CD14-positive monocyte (primary cell): ENCODE data around the gene COL4A4. TPM values are rescaled to one million over a fixed set of nuclear protein-coding genes. Genes with fewer than 3 reads are reported as not detected.

Experiments used
- DNase-seq, 3 donors: peaks; one replicate each; pipeline ENCODE4 v3.0.0-alpha.2; 2011 to 2022
- H2AFZ ChIP-seq: 2 replicates; pipeline ENCODE4 v1.6.0; 2012; ENCODE audit warnings: mild to moderate bottlenecking, low read depth, low read length, inconsistent platforms; ENCODE audit not compliant: insufficient read depth, poor library complexity, severe bottlenecking
- H3K27ac ChIP-seq, 2 donors: 1 replicate in 1 of 2; 2 replicates in 1 of 2; pipeline ENCODE4 v1.5.1; 2012 to 2013; ENCODE audit warnings: low read length in 2 of 2, control low read depth in 1 of 2, inconsistent platforms in 1 of 2, low read depth in 1 of 2, mild to moderate bottlenecking in 1 of 2
- H3K27me3 ChIP-seq, 2 donors: one replicate each; pipeline versions ENCODE4 v1.6.0 to v1.6.1; 2011 to 2013; ENCODE audit warnings: low read length in 2 of 2; ENCODE audit not compliant: control insufficient read depth in 2 of 2, insufficient read depth in 2 of 2
- H3K36me3 ChIP-seq, 2 donors: replicated peaks in 1 of 2; 1 replicate in 1 of 2; 2 replicates in 1 of 2; pipeline versions ENCODE4 v1.5.1 to v1.6.1; 2012 to 2013; ENCODE audit warnings: low read length in 2 of 2, control low read depth in 1 of 2, inconsistent platforms in 1 of 2, mild to moderate bottlenecking in 1 of 2; ENCODE audit not compliant: insufficient read depth in 2 of 2, control insufficient read depth in 1 of 2
- H3K4me1 ChIP-seq, 2 donors: 1 replicate in 1 of 2; 2 replicates in 1 of 2; pipeline versions ENCODE4 v1.5.1 to v1.6.1; 2012 to 2013; ENCODE audit warnings: low read length in 2 of 2, control low read depth in 1 of 2, inconsistent platforms in 1 of 2, mild to moderate bottlenecking in 1 of 2, moderate library complexity in 1 of 2; ENCODE audit not compliant: insufficient read depth in 2 of 2, control insufficient read depth in 1 of 2
- H3K4me2 ChIP-seq: replicated peaks from 2 replicates; pipeline ENCODE3; 2012; ENCODE audit warnings: low read length, moderate library complexity, mild to moderate bottlenecking; ENCODE audit not compliant: poor library complexity, severe bottlenecking; ENCODE audit errors: extremely low read depth
- H3K4me3 ChIP-seq, 3 experiments: fragments of 200-600 bp in 1 of 3; sonication (generic) in 1 of 3; replicated peaks in 1 of 3; 1 replicate in 2 of 3; 2 replicates in 1 of 3; pipeline ENCODE4 v1.5.1; 2011 to 2013; ENCODE audit warnings: low read length in 3 of 3, mild to moderate bottlenecking in 3 of 3, control low read depth in 2 of 3, low read depth in 2 of 3, inconsistent platforms in 1 of 3, moderate library complexity in 1 of 3
- H3K79me2 ChIP-seq: 2 replicates; pipeline ENCODE4 v1.6.0; 2012; ENCODE audit warnings: mild to moderate bottlenecking, control low read depth, inconsistent platforms, low read length, moderate library complexity; ENCODE audit not compliant: insufficient read depth
- H3K9ac ChIP-seq: 2 replicates; pipeline ENCODE4 v1.6.0; 2017; ENCODE audit warnings: low read length, mild to moderate bottlenecking; ENCODE audit not compliant: insufficient read depth, poor library complexity, severe bottlenecking
- H3K9me3 ChIP-seq, 2 donors: replicated peaks in 1 of 2; 1 replicate in 1 of 2; 2 replicates in 1 of 2; pipeline versions ENCODE4 v1.5.1 to v1.6.1; 2012 to 2013; ENCODE audit warnings: low read length in 2 of 2, control low read depth in 1 of 2; ENCODE audit not compliant: control insufficient read depth in 1 of 2, insufficient read depth in 1 of 2
- H4K20me1 ChIP-seq: 2 replicates; pipeline ENCODE4 v1.6.0; 2012; ENCODE audit warnings: mild to moderate bottlenecking, low read length, control low read depth, moderate library complexity; ENCODE audit not compliant: insufficient read depth
- H3K27ac Mint-ChIP-seq, 7 donors: one replicate each; pipeline ENCODE4 v1.8.0; 2020; ENCODE audit warnings: mild to moderate bottlenecking in 7 of 7, mixed read lengths in 7 of 7, moderate library complexity in 6 of 7, inconsistent platforms in 2 of 7
- H3K27me3 Mint-ChIP-seq, 3 donors: one replicate each; pipeline ENCODE4 v1.8.0; 2021 to 2022; ENCODE audit warnings: low read depth in 3 of 3, mild to moderate bottlenecking in 3 of 3, mixed read lengths in 3 of 3, moderate library complexity in 3 of 3, inconsistent platforms in 1 of 3
- H3K36me3 Mint-ChIP-seq, 2 donors: one replicate each; pipeline ENCODE4 v1.8.0; 2020; ENCODE audit warnings: mixed read lengths in 2 of 2, inconsistent platforms in 1 of 2, mild to moderate bottlenecking in 1 of 2
- H3K4me1 Mint-ChIP-seq: one replicate; pipeline ENCODE4 v1.8.0; 2020; ENCODE audit warnings: mild to moderate bottlenecking, mixed read lengths
- H3K4me3 Mint-ChIP-seq, 2 donors: one replicate each; pipeline ENCODE4 v1.8.0; 2020; ENCODE audit warnings: mild to moderate bottlenecking in 2 of 2, mixed read lengths in 2 of 2, moderate library complexity in 1 of 2
- H3K9me3 Mint-ChIP-seq, 7 donors: one replicate each; pipeline ENCODE4 v1.8.0; 2020 to 2022; ENCODE audit warnings: mixed read lengths in 7 of 7, mild to moderate bottlenecking in 6 of 7, moderate library complexity in 6 of 7, inconsistent platforms in 2 of 7
- WGBS: methylation state at CpG from one replicate; pipeline ENCODE4 v1.1.5; 2013; ENCODE audit warnings: missing lambda C conversion rate; ENCODE audit not compliant: insufficient coverage; 5-methylcytosine and 5-hydroxymethylcytosine counted together
- intact Hi-C, 2 donors: fragments of 100-400 bp; cut with micrococcal nuclease; formaldehyde crosslinking; loops; one replicate each; pipeline versions ENCODE4 v1.15.0 to v1.15.1; 2023
- polyA plus RNA-seq, 3 donors: library from polyadenylated mRNA; depleted of rRNA in 1 of 3; unstranded in 2 of 3; stranded (reverse) in 1 of 3; fragments of 300-500 nt in 2 of 3; fragments of >200 nt in 1 of 3; fragmentation: Illumina TruSeq in 2 of 3; gene quantifications; 1 replicate in 2 of 3; 2 replicates in 1 of 3; pipeline ENCODE4 v1.2.3, GENCODE V29; 2012 to 2021
- TF ChIP-seq, protein P1 (sequence below): fragments of 200-600 bp; IDR thresholded peaks from one replicate; pipeline ENCODE4 v1.8.0; 2022; ENCODE audit warnings: antibody characterized with exemption, mild to moderate bottlenecking

The COL4A4 gene
- polyA plus RNA-seq, 3 donors = 0.03 TPM; not detected in 2

DNA sequence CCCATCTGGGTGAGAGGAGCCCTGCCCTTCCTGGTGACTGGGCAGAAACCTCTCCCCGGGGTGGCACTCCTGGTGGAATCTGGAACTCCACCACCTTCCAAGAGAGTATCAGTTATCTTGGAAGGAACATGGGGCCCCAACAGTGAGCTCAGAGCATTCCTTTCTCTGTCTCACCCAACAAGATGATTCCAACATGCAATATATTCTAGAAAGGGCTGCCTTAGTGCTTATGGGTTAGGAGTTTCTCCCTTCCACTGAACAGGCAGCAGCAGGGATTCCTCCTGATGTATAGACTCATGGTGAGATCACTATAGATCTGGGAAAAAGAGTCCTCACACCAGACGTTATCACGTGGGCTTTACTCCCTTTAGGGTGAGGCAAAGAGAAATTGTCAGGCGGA lies 147.1 kb downstream of the COL4A4 start:
- Histone ChIP-seq H3K36me3 (no peaks in the 10 kb centered on the region), H3K79me2 (no peaks in the 10 kb centered on the region), H2AFZ (no peak overlapping the region), H3K27me3 (no peaks in the 10 kb centered on the region), H3K4me3 (no peak overlapping the region), H3K27ac (no peak overlapping the region), H3K9ac (no peak overlapping the region), H3K9me3 (no peaks in the 10 kb centered on the region), H4K20me1 (no peaks in the 10 kb centered on the region), H3K4me1 (peaks cover 0 to 13% of the 10 kb centered on the region in 2 donors), H3K4me2 (no peak overlapping the region)
- no peak for DNase-seq
- intact Hi-C loops = no loop called here
- H3K36me3 Mint-ChIP-seq = no peaks in the 10 kb centered on the region
- no peak overlapping the region for H3K27ac Mint-ChIP-seq
- no peak overlapping the region for H3K4me3 Mint-ChIP-seq
- H3K9me3 Mint-ChIP-seq = peaks cover 0 to 3% (median 0%) of the 10 kb centered on the region in 7 donors
- TF ChIP-seq, protein P1, sequence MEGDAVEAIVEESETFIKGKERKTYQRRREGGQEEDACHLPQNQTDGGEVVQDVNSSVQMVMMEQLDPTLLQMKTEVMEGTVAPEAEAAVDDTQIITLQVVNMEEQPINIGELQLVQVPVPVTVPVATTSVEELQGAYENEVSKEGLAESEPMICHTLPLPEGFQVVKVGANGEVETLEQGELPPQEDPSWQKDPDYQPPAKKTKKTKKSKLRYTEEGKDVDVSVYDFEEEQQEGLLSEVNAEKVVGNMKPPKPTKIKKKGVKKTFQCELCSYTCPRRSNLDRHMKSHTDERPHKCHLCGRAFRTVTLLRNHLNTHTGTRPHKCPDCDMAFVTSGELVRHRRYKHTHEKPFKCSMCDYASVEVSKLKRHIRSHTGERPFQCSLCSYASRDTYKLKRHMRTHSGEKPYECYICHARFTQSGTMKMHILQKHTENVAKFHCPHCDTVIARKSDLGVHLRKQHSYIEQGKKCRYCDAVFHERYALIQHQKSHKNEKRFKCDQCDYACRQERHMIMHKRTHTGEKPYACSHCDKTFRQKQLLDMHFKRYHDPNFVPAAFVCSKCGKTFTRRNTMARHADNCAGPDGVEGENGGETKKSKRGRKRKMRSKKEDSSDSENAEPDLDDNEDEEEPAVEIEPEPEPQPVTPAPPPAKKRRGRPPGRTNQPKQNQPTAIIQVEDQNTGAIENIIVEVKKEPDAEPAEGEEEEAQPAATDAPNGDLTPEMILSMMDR = no peak
- no CpG with 5 or more reads among the region's 4 CpGs for WGBS
- H3K27me3 Mint-ChIP-seq = peaks cover 4 to 10% (median 4%) of the 10 kb centered on the region in 3 donors
- H3K4me1 Mint-ChIP-seq = peaks cover 6% of the 10 kb centered on the region

DNA sequence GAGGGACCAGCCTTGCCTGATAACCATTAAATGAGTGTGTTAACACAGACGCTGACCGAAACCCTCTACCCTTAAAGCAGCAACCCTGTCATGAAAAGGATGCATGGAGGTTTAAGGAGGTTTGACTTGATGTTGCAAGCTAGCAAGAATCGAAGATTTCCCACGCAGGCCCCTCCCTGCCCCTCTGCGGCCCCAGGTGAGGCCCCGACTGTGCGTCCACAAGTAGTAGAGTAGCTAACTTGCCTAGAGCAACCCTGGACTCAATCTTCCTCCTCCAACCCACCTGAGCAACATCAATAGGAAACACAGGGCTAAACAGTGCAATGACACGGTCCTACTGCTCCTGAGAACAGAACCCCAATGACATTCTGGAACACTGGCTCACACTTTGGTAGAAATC lies 150.1 kb downstream of the COL4A4 start:
- Histone ChIP-seq H3K9ac (no peak overlapping the region), H3K4me3 (no peak overlapping the region), H3K79me2 (no peaks in the 10 kb centered on the region), H3K36me3 (no peaks in the 10 kb centered on the region), H3K9me3 (no peaks in the 10 kb centered on the region), H3K27me3 (no peaks in the 10 kb centered on the region), H3K27ac (no peak overlapping the region), H3K4me2 (no peak overlapping the region), H4K20me1 (no peaks in the 10 kb centered on the region), H2AFZ (no peak overlapping the region), H3K4me1 (no peaks in the 10 kb centered on the region)
- Mint-ChIP-seq H3K27ac (peak overlapping the region in 1 of 7 donors; percentile 31), H3K9me3 (peaks cover 0 to 3% (median 0%) of the 10 kb centered on the region in 7 donors), H3K4me3 (no peak overlapping the region), H3K27me3 (peaks cover 6 to 12% (median 8%) of the 10 kb centered on the region in 3 donors), H3K36me3 (no peaks in the 10 kb centered on the region), H3K4me1 (no peaks in the 10 kb centered on the region)
- DNase-seq = no peak
- 80% methylated on average over 2 of the region's 8 CpGs for WGBS
- TF ChIP-seq, protein P1 = no peak
- intact Hi-C loops = no loop called here
